ENCODE results near the gene RFNG. TPM values are rescaled to one million over a fixed set of nuclear protein-coding genes. Genes with fewer than 3 reads are reported as not detected.
A peak's percentile ranks its signal among the peaks of the same experiment; 100 is the strongest.

RFNG gene
- total RNA-seq, 4 donors from 2014 or later = 36.0 to 49.0 (median 38.3) TPM

DNA sequence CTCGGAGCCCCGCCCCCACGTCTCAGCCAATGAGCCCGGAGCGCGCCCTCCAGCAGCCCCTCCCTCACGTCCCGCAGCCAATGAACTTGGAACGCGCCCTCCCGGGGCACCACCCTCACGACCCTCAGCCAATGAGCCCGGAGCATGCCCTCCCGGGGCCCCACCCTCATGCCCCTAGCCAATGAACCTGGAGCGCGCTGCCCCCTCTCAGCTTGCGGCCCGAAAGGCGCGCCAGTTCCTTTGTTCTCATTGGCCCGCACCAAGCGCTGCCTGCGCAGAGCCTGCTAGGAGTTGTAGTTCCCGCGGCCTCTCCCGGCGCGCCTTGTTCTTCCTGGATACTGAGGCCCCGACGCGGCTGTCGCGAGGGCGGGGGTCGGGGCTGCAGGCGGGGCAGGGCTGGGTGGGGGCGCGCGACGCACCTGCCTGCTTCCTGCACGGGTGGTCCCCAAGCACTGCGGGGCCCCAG, 28.6 kb downstream of the RFNG start, which contains the start of gene LRRC45:
LRRC45 (plus strand) TSS at position 325 of the 466 bp plus-strand sequence. CDS start 339 bp downstream, outside the sequence.
- Histone ChIP-seq H3K9me3 (no peaks in the 10 kb centered on the region), H3K36me3 (no peaks in the 10 kb centered on the region), H3K4me3 (replicated peaks in 1 of 3) (peak within 1 kb of the TSS; percentile 76 to 95 (median 85)), H3K27me3 (no peaks in the 10 kb centered on the region), H3K27ac (peak within 1 kb of the TSS in 1 of 3 donors; percentile 65), H3K4me1 (peaks cover 23 to 24% of the 10 kb centered on the region in 2 donors)
- 0 to 1% methylated on average over 10 to 27 of the region's 42 CpGs for WGBS, 2 donors
- peak; percentile 100 for DNase-seq
- TF ChIP-seq, protein P1, sequence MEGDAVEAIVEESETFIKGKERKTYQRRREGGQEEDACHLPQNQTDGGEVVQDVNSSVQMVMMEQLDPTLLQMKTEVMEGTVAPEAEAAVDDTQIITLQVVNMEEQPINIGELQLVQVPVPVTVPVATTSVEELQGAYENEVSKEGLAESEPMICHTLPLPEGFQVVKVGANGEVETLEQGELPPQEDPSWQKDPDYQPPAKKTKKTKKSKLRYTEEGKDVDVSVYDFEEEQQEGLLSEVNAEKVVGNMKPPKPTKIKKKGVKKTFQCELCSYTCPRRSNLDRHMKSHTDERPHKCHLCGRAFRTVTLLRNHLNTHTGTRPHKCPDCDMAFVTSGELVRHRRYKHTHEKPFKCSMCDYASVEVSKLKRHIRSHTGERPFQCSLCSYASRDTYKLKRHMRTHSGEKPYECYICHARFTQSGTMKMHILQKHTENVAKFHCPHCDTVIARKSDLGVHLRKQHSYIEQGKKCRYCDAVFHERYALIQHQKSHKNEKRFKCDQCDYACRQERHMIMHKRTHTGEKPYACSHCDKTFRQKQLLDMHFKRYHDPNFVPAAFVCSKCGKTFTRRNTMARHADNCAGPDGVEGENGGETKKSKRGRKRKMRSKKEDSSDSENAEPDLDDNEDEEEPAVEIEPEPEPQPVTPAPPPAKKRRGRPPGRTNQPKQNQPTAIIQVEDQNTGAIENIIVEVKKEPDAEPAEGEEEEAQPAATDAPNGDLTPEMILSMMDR (IDR thresholded peaks at IDR 0.05) = no peak
- no peak for TF ChIP-seq POLR2A (IDR thresholded peaks at IDR 0.05)
- intact Hi-C loops (cut with DNase I) = no loop called here

DNA sequence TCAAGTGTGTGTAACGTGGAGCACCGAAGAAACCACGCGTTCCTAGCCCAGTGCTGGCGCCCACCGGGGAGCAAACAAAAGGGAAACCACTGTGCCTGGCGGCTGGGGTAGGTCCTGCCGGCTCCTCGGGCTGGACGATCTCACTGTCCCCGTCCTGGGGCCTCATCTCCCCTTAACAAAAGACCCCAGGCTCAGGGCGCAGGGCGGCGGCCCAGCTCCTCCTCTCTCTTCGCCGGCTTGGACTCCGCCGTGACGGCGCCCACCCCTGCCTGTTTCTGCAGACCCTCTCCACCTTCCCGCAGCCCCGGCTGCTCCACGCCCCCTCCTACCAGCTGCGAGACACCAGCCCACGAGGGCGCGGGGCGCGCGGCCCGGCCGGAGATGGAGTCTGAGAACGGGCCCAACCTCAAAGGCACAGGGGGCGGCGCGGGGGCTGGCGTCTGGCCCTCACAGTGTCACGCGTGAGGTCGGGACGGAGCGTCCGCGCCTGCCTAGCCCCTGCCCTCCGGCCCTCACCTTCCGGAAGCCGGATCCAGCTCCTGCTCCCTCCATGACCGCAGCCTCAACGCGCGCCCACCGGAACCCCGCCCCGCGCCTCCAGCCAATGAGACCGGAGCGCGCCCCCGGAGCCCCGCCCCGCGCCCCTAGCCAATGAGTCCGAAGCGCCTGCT, 29.2 kb downstream of the RFNG start, which contains the start of gene CENPX:
CENPX (minus strand) TSS at position 569 of the 671 bp plus-strand sequence; CDS start at position 552, 17 bp downstream.
- intact Hi-C loops (cut with DNase I) = no loop called here
- Histone ChIP-seq H3K27ac (peak within 1 kb of the TSS in 1 of 3 donors; percentile 65), H3K27me3 (no peaks in the 10 kb centered on the region), H3K4me1 (peaks cover 23 to 24% of the 10 kb centered on the region in 2 donors), H3K9me3 (no peaks in the 10 kb centered on the region), H3K4me3 (replicated peaks in 1 of 3) (peak within 1 kb of the TSS; percentile 76 to 95 (median 85)), H3K36me3 (no peaks in the 10 kb centered on the region)
- no peak for DNase-seq
- TF ChIP-seq POLR2A (IDR thresholded peaks at IDR 0.05) = peak in 1 of 2 donors; percentile 32
- TF ChIP-seq, protein P1 (IDR thresholded peaks at IDR 0.05) = no peak
- WGBS, 2 donors = 0 to 2% methylated on average over 3 to 16 of the region's 64 CpGs

DNA sequence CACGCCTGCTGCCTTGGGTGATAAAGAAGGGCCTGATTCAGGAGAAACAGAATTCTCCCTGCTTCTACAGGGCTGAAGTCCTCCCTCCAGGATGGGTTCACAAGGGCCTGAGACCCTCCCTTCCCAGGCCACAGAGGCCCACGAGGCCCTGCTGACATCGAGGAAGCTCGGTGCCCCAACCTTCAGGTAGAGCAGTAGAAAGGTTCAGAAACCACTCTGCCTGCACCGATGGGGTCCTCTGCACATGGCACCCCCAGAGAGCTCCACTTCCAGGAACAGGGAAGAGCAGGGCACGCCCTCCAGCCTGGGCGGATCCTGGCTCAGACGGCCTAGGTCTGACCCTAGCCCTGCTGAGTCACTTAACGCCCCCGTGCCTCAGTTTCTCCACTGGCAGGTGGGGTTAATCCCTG, 29.7 kb downstream of the RFNG start:
- Histone ChIP-seq H3K4me1 (peaks cover 23 to 24% of the 10 kb centered on the region in 2 donors), H3K9me3 (no peaks in the 10 kb centered on the region), H3K4me3 (replicated peaks in 1 of 3) (peak overlapping the region in 2 of 3 donors; percentile 76 to 95), H3K27ac (no peak overlapping the region), H3K36me3 (no peaks in the 10 kb centered on the region), H3K27me3 (no peaks in the 10 kb centered on the region)
- WGBS, 2 donors = 12 to 19% methylated on average over 5 to 9 of the region's 10 CpGs
- TF ChIP-seq POLR2A (IDR thresholded peaks at IDR 0.05) = no peak
- TF ChIP-seq, protein P1 (IDR thresholded peaks at IDR 0.05) = no peak
- intact Hi-C loops (cut with DNase I) = loop anchor here (2.0 kb wide), 1 partner anchor 63 kb away; no protein-coding TSS in a partner anchor
- no peak for DNase-seq

DNA sequence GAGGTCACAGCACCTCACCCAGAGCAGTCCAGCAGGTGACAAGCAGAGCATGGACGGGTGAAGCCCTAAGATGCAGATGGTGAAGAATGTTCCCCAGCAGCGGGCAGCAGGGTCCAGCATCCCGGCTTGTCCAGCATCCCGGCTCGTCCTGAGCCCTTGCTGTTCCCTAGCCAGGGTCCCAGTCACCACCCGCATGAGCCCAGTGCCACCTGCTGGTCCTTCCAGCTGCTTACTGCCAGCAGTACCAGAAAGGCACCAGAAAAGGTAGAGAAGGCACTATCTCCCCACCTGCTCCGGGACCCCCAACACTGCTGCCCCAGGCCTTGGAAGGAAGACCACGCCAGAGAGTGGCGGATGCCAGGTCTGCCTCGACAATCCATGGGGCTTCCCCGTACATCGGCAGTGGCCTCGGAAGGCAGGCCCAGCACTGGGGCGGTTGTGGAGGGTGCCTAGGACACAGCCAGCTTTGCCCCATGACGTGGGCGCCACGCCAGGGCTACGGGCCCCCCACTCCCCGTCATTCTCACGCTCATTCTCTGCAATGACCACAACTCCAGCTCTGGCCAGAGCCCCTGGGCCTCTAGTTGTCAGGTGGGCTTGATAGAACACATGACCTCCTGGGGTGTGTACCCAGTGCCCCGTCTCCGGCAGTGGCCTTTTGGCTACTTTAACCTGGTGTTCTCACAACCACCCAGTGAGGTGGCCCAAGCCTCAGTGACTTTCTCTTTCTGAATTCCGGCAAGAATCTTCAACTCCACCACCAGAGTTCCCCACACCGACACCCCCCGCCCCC, 30.3 kb downstream of the RFNG start:
- H3K27ac ChIP-seq = no peak overlapping the region

More for the DNA sequence above, 30.3 kb downstream of the RFNG start:
- Histone ChIP-seq H3K27me3 (no peaks in the 10 kb centered on the region), H3K4me3 (replicated peaks in 1 of 3) (peak overlapping the region in 1 of 3 donors; percentile 95), H3K4me1 (peaks cover 23 to 24% of the 10 kb centered on the region in 2 donors), H3K36me3 (no peaks in the 10 kb centered on the region), H3K9me3 (no peaks in the 10 kb centered on the region)
- TF ChIP-seq POLR2A (IDR thresholded peaks at IDR 0.05) = no peak
- TF ChIP-seq, protein P1 (IDR thresholded peaks at IDR 0.05) = peak; percentile 19 to 89 (median 74)
- 39 to 50% methylated on average over 22 to 24 of the region's 25 CpGs for WGBS, 2 donors
- intact Hi-C loops (cut with DNase I) = loop anchor here (2.0 kb wide), 1 partner anchor 63 kb away; no protein-coding TSS in a partner anchor
- peak; percentile 82 to 83 for DNase-seq

All from thyroid gland (tissue), 4 donors.